HCT116 (cell line): ENCODE data around the gene YWHAH. TPM values are rescaled to one million over a fixed set of nuclear protein-coding genes. Genes with fewer than 3 reads are reported as not detected.

Experiments
- ATAC-seq: fragments of 200-7000 bp; cut with Tn5 transposase; 2 replicates; pipeline ENCODE4 v1.9.1; 2020; ENCODE audit warnings: mild to moderate bottlenecking, moderate library complexity
- Bru-seq: library from RNA; stranded (reverse); fragments of 400-500 nt; gene quantifications from one replicate; lab custom pipeline; 2021; lab: Mats Ljungman, UMichigan
- BruChase-seq, 2 experiments: library from RNA; stranded (reverse); fragments of 400-500 nt; gene quantifications; one replicate each; lab custom pipeline; 2021; lab: Mats Ljungman, UMichigan
- BruUV-seq: library from RNA; stranded (reverse); fragments of 400-500 nt; replicated peaks from 2 replicates; lab custom pipeline; 2021; lab: Mats Ljungman, UMichigan
- CTCF ChIA-PET: fragments of 300-600 bp; sonication (Branson Sonifier 250); formaldehyde crosslinking; loops from one replicate; lab custom pipeline; 2021; ENCODE audit warnings: antibody characterized with exemption; lab: Charles Lee
- POLR2A ChIA-PET: fragments of 300-600, 350-600 bp; sonication (Branson Sonifier 250); formaldehyde crosslinking; loops from one replicate; lab custom pipeline; 2021; ENCODE audit warnings: antibody characterized with exemption; lab: Charles Lee
- RAD21 ChIA-PET, 2 experiments: fragments of 300-600 bp; sonication (Branson Sonifier 250); formaldehyde crosslinking; loops; one replicate each; lab custom pipeline; 2023; ENCODE audit warnings: low total read pairs in 2 of 2; ENCODE audit not compliant: uncharacterized antibody in 2 of 2, unreplicated experiment in 2 of 2, low non-redundant PET in 1 of 2; lab: Charles Lee
- DNase-seq: peaks from one replicate; pipeline ENCODE4 v3.0.0-alpha.2; 2010; ENCODE audit warnings: low read depth, low spot score
- H2AFZ ChIP-seq: fragments of 200-600 bp; shearing (Covaris generic), sonication (generic); 2 replicates; pipeline ENCODE4 v1.6.1; 2017; ENCODE audit warnings: low read depth, mixed run types, mixed read lengths, antibody characterized with exemption, low read length; ENCODE audit not compliant: poor library complexity, severe bottlenecking
- H3K27ac ChIP-seq: 2 replicates; pipeline ENCODE4 v1.5.1; 2012; ENCODE audit warnings: low read depth, low read length
- H3K27me3 ChIP-seq: fragments of 200-600 bp; sonication (generic); 2 replicates; pipeline ENCODE4 v1.6.1; 2016; ENCODE audit warnings: mixed run types, low read length, mixed read lengths; ENCODE audit not compliant: insufficient read depth
- H3K36me3 ChIP-seq, 2 experiments: fragments of 200-500 bp in 1 of 2; fragments of 200-600 bp in 1 of 2; sonication (Bioruptor generic) in 1 of 2; sonication (generic) in 1 of 2; 2 replicates each; pipeline versions ENCODE4 v1.5.1 to v1.6.1; 2014 to 2016; ENCODE audit warnings: low read length in 2 of 2, inconsistent platforms in 1 of 2, mixed read lengths in 1 of 2, mixed run types in 1 of 2; ENCODE audit not compliant: insufficient read depth in 2 of 2, control insufficient read depth in 1 of 2
- H3K4me1 ChIP-seq, 2 experiments: fragments of 200-600 bp in 1 of 2; sonication (generic) in 1 of 2; 2 replicates each; pipeline versions ENCODE4 v1.5.1 to v1.6.1; 2012 to 2017; ENCODE audit warnings: low read length in 2 of 2, inconsistent platforms in 1 of 2, mild to moderate bottlenecking in 1 of 2, mixed read lengths in 1 of 2, mixed run types in 1 of 2, moderate library complexity in 1 of 2; ENCODE audit not compliant: insufficient read depth in 2 of 2, control insufficient read depth in 1 of 2
- H3K4me2 ChIP-seq: fragments of 200-600 bp; sonication (generic); 2 replicates; pipeline ENCODE4 v1.6.1; 2017; ENCODE audit warnings: mixed run types, low read length, mixed read lengths
- H3K4me3 ChIP-seq, 2 experiments: fragments of 200-600 bp in 1 of 2; sonication (generic) in 1 of 2; replicated peaks in 1 of 2; 2 replicates each; pipeline ENCODE4 v1.5.1; 2011 to 2016; ENCODE audit warnings: low read length in 2 of 2, control low read depth in 1 of 2, low read depth in 1 of 2, mild to moderate bottlenecking in 1 of 2, mixed read lengths in 1 of 2, mixed run types in 1 of 2
- H3K79me2 ChIP-seq: fragments of 200-600 bp; sonication (generic); 2 replicates; pipeline ENCODE4 v1.6.1; 2017; ENCODE audit warnings: mild to moderate bottlenecking, mixed run types, low read length, moderate library complexity, mixed read lengths; ENCODE audit not compliant: insufficient read depth
- H3K9ac ChIP-seq: fragments of 200-600 bp; sonication (generic); 2 replicates; pipeline ENCODE4 v1.6.1; 2016; ENCODE audit warnings: low read length, mixed read lengths
- H3K9me2 ChIP-seq: fragments of 200-600 bp; sonication (generic), shearing (Covaris generic); 2 replicates; pipeline ENCODE4 v1.6.1; 2017; ENCODE audit warnings: mixed run types, mild to moderate bottlenecking, moderate library complexity; ENCODE audit not compliant: insufficient read depth
- H3K9me3 ChIP-seq, 2 experiments: fragments of 200-500 bp in 1 of 2; fragments of 200-600 bp in 1 of 2; sonication (Bioruptor generic) in 1 of 2; sonication (generic) in 1 of 2; 2 replicates each; pipeline ENCODE4 v1.6.1; 2014 to 2017; ENCODE audit warnings: low read length in 2 of 2, mixed read lengths in 2 of 2, inconsistent platforms in 1 of 2, low read depth in 1 of 2, mild to moderate bottlenecking in 1 of 2, mixed run types in 1 of 2, moderate library complexity in 1 of 2; ENCODE audit not compliant: control insufficient read depth in 1 of 2, insufficient read depth in 1 of 2
- H4K20me1 ChIP-seq: fragments of 200-600 bp; sonication (generic), shearing (Covaris generic); 2 replicates; pipeline ENCODE4 v1.6.1; 2017; ENCODE audit warnings: mixed run types, mild to moderate bottlenecking, moderate library complexity; ENCODE audit not compliant: insufficient read depth
- CEBPB ChIP-seq: IDR thresholded peaks from 2 replicates; pipeline ENCODE4 v1.6.1; 2012; ENCODE audit warnings: low read depth
- EZH2 ChIP-seq: fragments of 200-600 bp; sonication (generic); IDR thresholded peaks from 2 replicates; pipeline ENCODE4 v1.6.1; 2017; ENCODE audit warnings: antibody characterized with exemption, mixed run types
- FOSL1 ChIP-seq: IDR thresholded peaks from 2 replicates; pipeline ENCODE4 v1.6.1; 2012; ENCODE audit warnings: low read depth
- JUND ChIP-seq: IDR thresholded peaks from 2 replicates; pipeline ENCODE4 v1.6.1; 2012
- POLR2A ChIP-seq: IDR thresholded peaks from 2 replicates; pipeline ENCODE4 v1.7.0; 2011; ENCODE audit warnings: borderline replicate concordance; ENCODE audit not compliant: insufficient read depth, insufficient read length; ENCODE audit errors: extremely low read depth
- POLR2AphosphoS5 ChIP-seq: IDR thresholded peaks from 2 replicates; pipeline ENCODE4 v1.6.1; 2011; ENCODE audit warnings: mild to moderate bottlenecking, low read depth, low read length, moderate library complexity
- RAD21 ChIP-seq: IDR thresholded peaks from 2 replicates; pipeline ENCODE4 v1.6.1; 2012; ENCODE audit warnings: low read depth, mild to moderate bottlenecking
- TCF7L2 ChIP-seq: IDR thresholded peaks from 2 replicates; pipeline ENCODE4 v1.7.0; 2011; ENCODE audit warnings: borderline replicate concordance, inconsistent platforms; ENCODE audit not compliant: insufficient read depth, insufficient read length; ENCODE audit errors: extremely low read depth
- YY1 ChIP-seq: IDR thresholded peaks from 2 replicates; pipeline ENCODE4 v1.6.1; 2011; ENCODE audit warnings: low read length, low read depth, moderate library complexity, mild to moderate bottlenecking; ENCODE audit not compliant: insufficient replicate concordance; ENCODE audit errors: extremely low read depth
- intact Hi-C: fragments of 100-400 bp; cut with micrococcal nuclease; formaldehyde crosslinking; loops from 2 replicates; pipeline ENCODE4 v1.10.0; 2022
- long read RNA-seq: library from polyadenylated mRNA; unstranded; transcript quantifications from one replicate; pipeline ENCODE4 v2.0.0, GENCODE V29; 2021; ENCODE audit not compliant: unreplicated experiment
- polyA plus RNA-seq: library from polyadenylated mRNA; unstranded; fragments of >200 nt; gene quantifications from 2 replicates; pipeline ENCODE4 v1.2.1, GENCODE V29; 2012; ENCODE audit warnings: missing spikeins
- total RNA-seq: library from RNA; stranded (reverse); gene quantifications from one replicate; pipeline ENCODE4 v1.2.1, GENCODE V29; 2021; ENCODE audit not compliant: unreplicated experiment
- TF ChIP-seq, protein P1 (sequence below): IDR thresholded peaks from 2 replicates; pipeline ENCODE4 v1.6.1; 2012

Gene YWHAH
- total RNA-seq (140 TPM), Bru-seq, nascent RNA (percentile 96 among the genes with signal in this experiment), BruChase-seq, experiment 1, labeled RNA remaining after a 6-hour chase (percentile 98 among the genes with signal in this experiment), BruChase-seq, experiment 2, labeled RNA remaining after a 2-hour chase (percentile 99 among the genes with signal in this experiment)
- polyA plus RNA-seq: 92.5 and 105 TPM in 2 replicates
- long read RNA-seq, transcript YWHAH-201 (2 exons, 1,825 nt): major isoform, 280 of 302 reads
- long read RNA-seq, partial matches to known transcripts: 1 of 302 reads
- long read RNA-seq, other reads (novel, unspliced or antisense): 13 of 302 reads

DNA sequence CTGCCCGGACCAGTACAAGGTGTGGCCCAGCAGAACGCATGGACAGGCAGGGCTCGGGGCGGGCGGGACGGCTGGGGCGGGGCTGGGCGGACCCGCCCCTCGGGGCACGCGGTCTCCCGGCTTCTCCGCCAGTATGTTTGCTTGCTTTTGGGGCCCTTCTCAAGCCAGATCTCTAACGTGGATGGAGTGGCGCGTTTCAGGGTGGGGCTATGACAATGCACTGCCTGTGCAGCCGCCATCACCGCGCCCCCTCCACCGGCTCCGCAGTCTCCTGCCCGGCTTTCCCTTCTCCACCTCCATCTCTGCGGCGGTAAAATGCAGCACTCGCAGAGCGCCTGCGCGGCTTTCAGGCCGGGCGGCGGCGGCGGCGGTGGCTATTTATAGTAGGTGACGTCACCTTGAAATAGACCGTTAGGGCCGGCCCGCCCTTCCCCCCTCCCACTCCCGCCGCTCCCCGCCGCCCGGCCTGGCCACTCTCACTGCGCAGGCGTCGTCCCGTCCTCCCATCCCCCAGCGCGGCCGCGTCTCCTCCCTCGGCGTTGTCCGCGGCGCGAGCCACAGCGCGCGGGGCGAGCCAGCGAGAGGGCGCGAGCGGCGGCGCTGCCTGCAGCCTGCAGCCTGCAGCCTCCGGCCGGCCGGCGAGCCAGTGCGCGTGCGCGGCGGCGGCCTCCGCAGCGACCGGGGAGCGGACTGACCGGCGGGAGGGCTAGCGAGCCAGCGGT is at the start of gene YWHAH:
Gene YWHAH, plus strand, starts transcription at position 558 of the 722 bp plus-strand sequence. CDS start 199 bp downstream, outside the sequence.
- intact Hi-C loops: loop anchor here (10.0 kb wide), 1 partner anchor 119 kb away; no protein-coding TSS in a partner anchor
- H3K4me1 ChIP-seq: peaks cover 22 to 31% of the 10 kb centered on the region in 2 experiments
- H3K36me3 ChIP-seq: peaks cover 17 to 24% of the 10 kb centered on the region in 2 experiments; a peak in 3 of 4 replicates
- peak within 1 kb of the TSS; percentile 90 for H3K9ac ChIP-seq
- H2AFZ ChIP-seq: no peak within 1 kb of the TSS
- DNase-seq (peak; percentile 71), ATAC-seq (peak; percentile 81)
- no TSS peak for BruUV-seq
- H3K27ac ChIP-seq: peak within 1 kb of the TSS; percentile 98
- H3K4me3 ChIP-seq: peak within 1 kb of the TSS; percentile 78 to 87
- no peaks in the 10 kb centered on the region for H3K27me3 ChIP-seq
- ChIA-PET CTCF (no interaction called here), RAD21 (no interaction called here), POLR2A (no interaction called here)
- no peaks in the 10 kb centered on the region for H3K9me2 ChIP-seq
- peaks cover 8% of the 10 kb centered on the region; the same call in 1 of the 2 replicates for H4K20me1 ChIP-seq
- H3K9me3 ChIP-seq: no peaks in the 10 kb centered on the region
- peaks cover 47% of the 10 kb centered on the region for H3K79me2 ChIP-seq
- peak within 1 kb of the TSS; percentile 90 for H3K4me2 ChIP-seq
- no peak for TF ChIP-seq RAD21
- TF ChIP-seq POLR2AphosphoS5: peak; percentile 80
- no peak for TF ChIP-seq YY1
- peak; percentile 20 for TF ChIP-seq TCF7L2
- TF ChIP-seq JUND: no peak
- TF ChIP-seq FOSL1: no peak
- TF ChIP-seq CEBPB: no peak
- TF ChIP-seq EZH2: no peak
- peak; percentile 97 for TF ChIP-seq POLR2A
- TF ChIP-seq, protein P1, sequence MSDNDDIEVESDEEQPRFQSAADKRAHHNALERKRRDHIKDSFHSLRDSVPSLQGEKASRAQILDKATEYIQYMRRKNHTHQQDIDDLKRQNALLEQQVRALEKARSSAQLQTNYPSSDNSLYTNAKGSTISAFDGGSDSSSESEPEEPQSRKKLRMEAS: peak; percentile 70
